NCI-H345 (cell line): Measurements from ENCODE around the gene TTPAL.

Source experiments
- DNase-seq: peaks from one replicate; lab custom pipeline; 2025; lab: John Stamatoyannopoulos, UW

Gene TTPAL

GRCh38 chr20:44540834-44541233 lies 65.2 kb downstream of the TTPAL start:
- DNase-seq: no peak

- no peak for DNase-seq
Observed at GRCh38 chr20:44541992-44542391, 66.3 kb downstream of the TTPAL start.

DNA sequence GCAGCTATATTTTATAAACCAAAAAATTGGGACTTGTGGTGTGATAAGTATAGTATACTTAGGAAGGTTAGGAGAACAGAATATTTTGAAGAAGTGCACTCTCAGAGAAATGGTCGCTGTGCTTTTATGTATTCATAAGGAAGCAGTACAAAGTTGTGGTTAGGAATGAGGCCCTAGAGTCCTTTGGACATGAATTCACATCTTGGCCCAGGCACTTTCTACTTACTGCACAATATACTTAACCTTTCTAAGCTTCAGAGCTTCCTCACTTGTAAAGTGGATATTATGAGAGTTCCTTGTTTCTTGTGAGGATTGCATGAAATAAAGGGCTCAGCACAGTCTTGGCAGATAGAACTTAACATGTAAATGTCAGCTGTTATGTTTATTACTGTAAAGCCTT lies 67.2 kb downstream of the TTPAL start:
- no peak for DNase-seq

- no peak for DNase-seq
Observed at GRCh38 chr20:44543358-44543757, 67.7 kb downstream of the TTPAL start.
